Fibroblast of lung (primary cell): ENCODE results near the gene FGFBP1. TPM values are rescaled to one million over a fixed set of nuclear protein-coding genes. Genes with fewer than 3 reads are reported as not detected.

Experiments
- DNase-seq, 2 donors: peaks; one replicate each; pipeline versions ENCODE4 v3.0.0 to v3.0.0-alpha.2; 2010; ENCODE audit warnings: low read depth in 2 of 2
- H2AFZ ChIP-seq: 2 replicates; pipeline ENCODE4 v1.5.1; 2012; ENCODE audit warnings: low read length, control low read depth, inconsistent platforms
- H3K27ac ChIP-seq: 2 replicates; pipeline ENCODE4 v1.5.1; 2011; ENCODE audit warnings: low read length, control low read depth; ENCODE audit not compliant: insufficient read depth
- H3K27me3 ChIP-seq: 2 replicates; pipeline ENCODE4 v1.5.1; 2011; ENCODE audit warnings: mild to moderate bottlenecking, low read length; ENCODE audit not compliant: control insufficient read depth, insufficient read depth
- H3K36me3 ChIP-seq: 2 replicates; pipeline ENCODE4 v1.5.1; 2011; ENCODE audit warnings: low read length; ENCODE audit not compliant: control insufficient read depth, insufficient read depth
- H3K4me1 ChIP-seq: 2 replicates; pipeline ENCODE4 v1.5.1; 2011; ENCODE audit warnings: low read length; ENCODE audit not compliant: control insufficient read depth, insufficient read depth; ENCODE audit errors: extremely low read depth
- H3K4me2 ChIP-seq: 2 replicates; pipeline ENCODE4 v1.5.1; 2011; ENCODE audit warnings: low read length, control low read depth; ENCODE audit not compliant: insufficient read depth; ENCODE audit errors: extremely low read depth
- H3K4me3 ChIP-seq, 4 experiments: fragments of 200-600 bp in 1 of 4; sonication (generic) in 1 of 4; replicated peaks in 1 of 4; 2 replicates each; pipeline ENCODE4 v1.5.1; 2011 to 2016; ENCODE audit warnings: low read length in 4 of 4, low read depth in 3 of 4, mild to moderate bottlenecking in 3 of 4, control low read depth in 2 of 4, inconsistent platforms in 1 of 4, mixed read lengths in 1 of 4; ENCODE audit not compliant: insufficient read depth in 1 of 4; ENCODE audit errors: control extremely low read depth in 1 of 4
- H3K79me2 ChIP-seq: 2 replicates; pipeline ENCODE4 v1.5.1; 2012; ENCODE audit warnings: mild to moderate bottlenecking, low read length, inconsistent platforms; ENCODE audit not compliant: control insufficient read depth, insufficient read depth
- H3K9ac ChIP-seq: 2 replicates; pipeline ENCODE4 v1.5.1; 2011; ENCODE audit warnings: mild to moderate bottlenecking, low read length, control low read depth; ENCODE audit not compliant: insufficient read depth
- H3K9me3 ChIP-seq: 2 replicates; pipeline ENCODE4 v1.5.1; 2012; ENCODE audit warnings: low read depth, low read length; ENCODE audit not compliant: control insufficient read depth, insufficient read depth
- H4K20me1 ChIP-seq: 2 replicates; pipeline ENCODE4 v1.5.1; 2011; ENCODE audit warnings: low read length; ENCODE audit not compliant: control insufficient read depth, insufficient read depth; ENCODE audit errors: extremely low read depth
- CTCF ChIP-seq, 2 donors: IDR thresholded peaks in 1 of 2; conservative IDR thresholded peaks in 1 of 2; 1 replicate in 1 of 2; 2 replicates in 1 of 2; pipeline ENCODE4 v1.5.1; 2011 to 2012; ENCODE audit warnings: low read length in 2 of 2, control low read depth in 1 of 2, inconsistent platforms in 1 of 2, low read depth in 1 of 2, mild to moderate bottlenecking in 1 of 2
- EZH2 ChIP-seq: IDR thresholded peaks from 2 replicates; pipeline ENCODE4 v1.5.1; 2012; ENCODE audit warnings: low read length, control low read depth, mild to moderate bottlenecking; ENCODE audit errors: missing control alignments
- polyA plus RNA-seq, 2 donors: library from polyadenylated mRNA; depleted of rRNA in 1 of 2; stranded (reverse) in 1 of 2; unstranded in 1 of 2; fragments of >200 nt; gene quantifications; 2 replicates each; pipeline ENCODE4 v1.2.1, GENCODE V29; 2011 to 2012; ENCODE audit warnings: missing spikeins in 1 of 2
- total RNA-seq: library from RNA; depleted of rRNA; stranded (reverse); fragments of >200 nt; gene quantifications from 2 replicates; pipeline ENCODE4 v1.2.1, GENCODE V29; 2014

The FGFBP1 gene
- total and polyA plus RNA-seq, 2 donors (not counting 1 experiment from before 2014, with no cell fraction given): not detected

GRCh38 chr4:15964159-15964558 lies 25.6 kb upstream of the FGFBP1 start:
- Histone ChIP-seq H3K79me2 (no peaks in the 10 kb centered on the region), H3K4me2 (no peak overlapping the region), H4K20me1 (no peaks in the 10 kb centered on the region), H3K36me3 (no peaks in the 10 kb centered on the region), H3K9ac (no peak overlapping the region), H3K9me3 (no peaks in the 10 kb centered on the region), H3K4me3 (no peak overlapping the region), H2AFZ (no peak overlapping the region), H3K27me3 (no peaks in the 10 kb centered on the region), H3K27ac (no peak overlapping the region), H3K4me1 (no peaks in the 10 kb centered on the region)
- DNase-seq: no peak
- TF ChIP-seq EZH2 (no peak), CTCF (conservative IDR thresholded peaks at IDR 0.05 in 1 of 2, IDR thresholded peaks at IDR 0.05 in 1 of 2; ENCODE audit: low read depth in 1 of 2, low read length in 2 of 2) (no peak)

DNA sequence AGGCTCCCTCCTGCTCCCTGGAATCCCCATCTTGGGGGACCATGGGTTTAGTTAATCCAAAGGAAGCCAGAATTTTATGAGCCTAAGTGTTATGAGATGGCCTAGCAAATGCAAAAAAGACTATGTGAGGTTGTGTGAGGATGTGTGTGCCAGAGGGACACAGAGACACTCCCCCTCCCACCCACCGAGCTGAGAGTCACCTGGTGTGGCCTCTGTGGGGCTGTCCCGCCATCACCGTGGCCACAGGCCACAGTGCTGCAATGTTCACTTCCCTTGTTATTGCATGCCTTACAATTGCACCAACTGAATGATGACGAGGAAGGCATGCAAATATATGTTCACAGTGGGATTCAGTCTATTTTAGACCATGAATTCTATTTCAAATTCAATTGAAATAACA lies 25.0 kb upstream of the FGFBP1 start:
- H3K4me2 ChIP-seq: no peak overlapping the region
- no peak for DNase-seq
- no peaks in the 10 kb centered on the region for H3K9me3 ChIP-seq
- H3K4me1 ChIP-seq: no peaks in the 10 kb centered on the region
- H3K36me3 ChIP-seq: no peaks in the 10 kb centered on the region
- H3K4me3 ChIP-seq: no peak overlapping the region
- no peak overlapping the region for H3K27ac ChIP-seq
- no peaks in the 10 kb centered on the region for H3K27me3 ChIP-seq
- H4K20me1 ChIP-seq: no peaks in the 10 kb centered on the region
- no peaks in the 10 kb centered on the region for H3K79me2 ChIP-seq
- H2AFZ ChIP-seq: no peak overlapping the region
- TF ChIP-seq EZH2 (no peak), CTCF (conservative IDR thresholded peaks at IDR 0.05 in 1 of 2, IDR thresholded peaks at IDR 0.05 in 1 of 2; ENCODE audit: low read depth in 1 of 2, low read length in 2 of 2) (no peak)
- no peak overlapping the region for H3K9ac ChIP-seq

DNA sequence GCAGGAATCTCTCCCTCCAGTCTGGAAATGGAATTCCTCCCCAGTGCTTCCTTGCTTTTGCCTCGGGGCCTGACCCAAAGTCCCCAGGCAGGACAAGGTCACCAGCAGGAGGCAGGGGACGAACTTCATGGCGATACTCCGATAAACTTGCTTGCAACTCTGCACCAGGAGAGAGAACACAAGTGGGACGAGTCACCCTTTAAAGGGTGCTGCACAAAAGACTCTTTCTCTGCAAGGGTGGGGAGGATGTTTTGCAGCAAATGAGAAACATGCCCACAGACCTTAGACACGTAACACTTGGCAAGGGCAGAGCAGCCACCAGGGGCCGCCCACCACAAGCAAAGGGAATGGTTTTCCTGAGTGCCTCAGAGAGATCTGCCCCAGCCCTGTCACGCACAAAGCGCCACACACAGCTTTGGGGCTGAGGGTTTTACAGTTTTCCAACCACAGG lies 24.5 kb upstream of the FGFBP1 start, which contains the start of gene FGFBP2:
FGFBP2 (minus strand) TSS at position 175 of the 451 bp plus-strand sequence; CDS start at position 129, 46 bp downstream.
- H3K4me1 ChIP-seq: no peaks in the 10 kb centered on the region
- no peaks in the 10 kb centered on the region for H4K20me1 ChIP-seq
- H3K27ac ChIP-seq: no peak within 1 kb of the TSS
- H3K4me3 ChIP-seq: no peak within 1 kb of the TSS
- H3K4me2 ChIP-seq: no peak within 1 kb of the TSS
- H3K36me3 ChIP-seq: no peaks in the 10 kb centered on the region
- no peaks in the 10 kb centered on the region for H3K27me3 ChIP-seq
- TF ChIP-seq EZH2: no peak
- TF ChIP-seq CTCF (conservative IDR thresholded peaks at IDR 0.05 in 1 of 2, IDR thresholded peaks at IDR 0.05 in 1 of 2; ENCODE audit: low read depth in 1 of 2, low read length in 2 of 2): peak; percentile 26 to 42
- H3K79me2 ChIP-seq: no peaks in the 10 kb centered on the region
- H3K9ac ChIP-seq: no peak within 1 kb of the TSS
- H3K9me3 ChIP-seq: no peaks in the 10 kb centered on the region
- peak; percentile 26 to 54 for DNase-seq
- no peak within 1 kb of the TSS for H2AFZ ChIP-seq
